ENCODE measurements around the gene DNAJC16.

The DNAJC16 gene

GRCh38 chr1:15623435-15623834, 96.8 kb downstream of the DNAJC16 start:
- no peak for DNase-seq (ENCODE audit: insufficient read length, low spot score)
- no peak for FAIRE-seq
- no peak for TF ChIP-seq POLR2A (IDR thresholded peaks at IDR 0.05; ENCODE audit: low read depth, low read length)

- no peak for TF ChIP-seq POLR2A (IDR thresholded peaks at IDR 0.05; ENCODE audit: low read depth, low read length)
- DNase-seq (ENCODE audit: insufficient read length, low spot score) (no peak), FAIRE-seq (no peak)
Observed at GRCh38 chr1:15624133-15624714, 97.6 kb downstream of the DNAJC16 start.

GRCh38 chr1:15625056-15625917, 98.6 kb downstream of the DNAJC16 start:
- TF ChIP-seq POLR2A (IDR thresholded peaks at IDR 0.05; ENCODE audit: low read depth, low read length): no peak
- DNase-seq (ENCODE audit: insufficient read length, low spot score): no peak
- FAIRE-seq: no peak
